ENCODE data around the gene DNAH3.
"Not testable (repeated sequence)": the region's sequence is repeated elsewhere in the genome, so short reads cannot be mapped to it uniquely, and the experiment has no call there.

The DNAH3 gene

DNA sequence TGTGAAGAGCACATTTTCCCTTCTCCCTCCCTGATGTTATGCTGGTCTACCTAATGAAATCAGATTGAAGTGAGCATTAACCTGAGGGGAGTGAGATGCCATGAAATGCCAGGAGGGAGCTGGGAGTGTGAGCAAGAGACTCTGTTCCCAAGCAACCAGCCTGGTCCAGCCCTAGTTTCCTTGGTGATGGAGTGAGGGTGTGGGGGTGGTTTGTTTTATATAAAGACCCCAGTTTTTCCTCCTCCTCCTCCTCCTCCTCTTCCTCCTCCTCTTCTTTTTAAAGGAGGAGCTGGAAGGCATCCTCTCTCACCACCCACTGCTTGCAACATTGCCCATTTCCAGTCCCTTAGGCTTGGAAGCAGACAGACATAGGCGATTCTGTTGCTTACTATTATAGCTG is 97.1 kb downstream of the DNAH3 start:
- peaks cover 0 to 12% of the 10 kb centered on the region in 2 donors for H3K27me3 ChIP-seq (ENCODE audit: control insufficient read depth in 1 of 2, insufficient read depth in 2 of 2, low read length in 2 of 2)
- no peak overlapping the region for H3K9ac ChIP-seq (ENCODE audit: low read depth in 1 of 2, low read length in 2 of 2)
- H3K9me3 ChIP-seq (ENCODE audit: control insufficient read depth in 1 of 2, low read length in 2 of 2) = no peaks in the 10 kb centered on the region
- H3K27ac ChIP-seq (ENCODE audit: low read depth, low read length) = no peak overlapping the region
- H3K36me3 ChIP-seq (ENCODE audit: control insufficient read depth in 1 of 2, insufficient read depth in 2 of 2, low read length in 2 of 2) = no peaks in the 10 kb centered on the region
- H3K4me1 ChIP-seq (ENCODE audit: control insufficient read depth in 1 of 2, insufficient read depth in 2 of 2, low read length in 2 of 2) = no peaks in the 10 kb centered on the region
- H3K4me3 ChIP-seq (ENCODE audit: low read depth in 1 of 2, low read length in 2 of 2) = no peak overlapping the region

DNA sequence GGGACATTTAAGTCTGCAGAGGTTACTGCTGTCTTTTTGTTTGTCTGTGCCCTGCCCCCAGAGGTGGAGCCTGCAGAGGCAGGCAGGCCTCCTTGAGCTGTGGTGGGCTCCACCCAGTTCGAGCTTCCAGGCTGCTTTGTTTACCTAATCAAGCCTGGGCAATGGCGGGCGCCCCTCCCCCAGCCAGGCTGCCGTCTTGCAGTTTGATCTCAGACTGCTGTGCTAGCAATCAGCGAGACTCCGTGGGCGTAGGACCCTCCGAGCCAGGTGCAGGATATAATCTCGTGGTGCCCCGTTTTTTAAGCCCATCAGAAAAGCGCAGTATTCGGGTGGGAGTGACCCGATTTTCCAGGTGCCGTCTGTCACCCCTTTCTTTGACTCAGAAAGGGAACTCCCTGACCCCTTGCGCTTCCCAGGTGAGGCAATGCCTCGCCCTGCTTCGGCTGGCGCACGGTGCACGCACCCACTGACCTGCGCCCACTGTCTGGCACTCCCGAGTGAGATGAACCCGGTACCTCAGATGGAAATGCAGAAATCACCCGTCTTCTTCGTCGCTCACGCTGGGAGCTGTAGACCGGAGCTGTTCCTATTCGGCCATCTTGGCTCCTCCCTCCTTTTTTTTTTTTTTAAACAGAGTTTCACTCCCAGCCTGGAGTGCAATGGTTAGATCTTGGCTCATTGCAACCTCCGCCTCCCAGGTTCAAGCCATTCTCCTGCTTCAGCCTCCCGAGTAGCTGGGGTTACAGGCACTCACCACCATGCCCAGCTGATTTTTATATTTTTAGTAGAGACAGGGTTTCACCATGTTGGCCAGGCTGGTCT is 102.3 kb downstream of the DNAH3 start:
- H3K9me3 ChIP-seq (ENCODE audit: control insufficient read depth in 1 of 2, low read length in 2 of 2); H3K27ac ChIP-seq (ENCODE audit: low read depth, low read length); H3K36me3 ChIP-seq (ENCODE audit: control insufficient read depth in 1 of 2, insufficient read depth in 2 of 2, low read length in 2 of 2); H3K4me3 ChIP-seq (ENCODE audit: low read depth in 1 of 2, low read length in 2 of 2); H3K27me3 ChIP-seq (ENCODE audit: control insufficient read depth in 1 of 2, insufficient read depth in 2 of 2, low read length in 2 of 2); H3K4me1 ChIP-seq (ENCODE audit: control insufficient read depth in 1 of 2, insufficient read depth in 2 of 2, low read length in 2 of 2); H3K9ac ChIP-seq (ENCODE audit: low read depth in 1 of 2, low read length in 2 of 2): not testable (repeated sequence)

GRCh38 chr16:21038197-21038596 is 112.4 kb downstream of the DNAH3 start:
- Histone ChIP-seq H3K36me3 (ENCODE audit: control insufficient read depth in 1 of 2, insufficient read depth in 2 of 2, low read length in 2 of 2) (peaks cover 0 to 4% of the 10 kb centered on the region in 2 donors), H3K27ac (ENCODE audit: low read depth, low read length) (no peak overlapping the region), H3K4me1 (ENCODE audit: control insufficient read depth in 1 of 2, insufficient read depth in 2 of 2, low read length in 2 of 2) (no peaks in the 10 kb centered on the region), H3K27me3 (ENCODE audit: control insufficient read depth in 1 of 2, insufficient read depth in 2 of 2, low read length in 2 of 2) (no peaks in the 10 kb centered on the region), H3K4me3 (ENCODE audit: low read depth in 1 of 2, low read length in 2 of 2) (no peak overlapping the region), H3K9me3 (ENCODE audit: control insufficient read depth in 1 of 2, low read length in 2 of 2) (peaks cover 0 to 3% of the 10 kb centered on the region in 2 donors), H3K9ac (ENCODE audit: low read depth in 1 of 2, low read length in 2 of 2) (no peak overlapping the region)

DNA sequence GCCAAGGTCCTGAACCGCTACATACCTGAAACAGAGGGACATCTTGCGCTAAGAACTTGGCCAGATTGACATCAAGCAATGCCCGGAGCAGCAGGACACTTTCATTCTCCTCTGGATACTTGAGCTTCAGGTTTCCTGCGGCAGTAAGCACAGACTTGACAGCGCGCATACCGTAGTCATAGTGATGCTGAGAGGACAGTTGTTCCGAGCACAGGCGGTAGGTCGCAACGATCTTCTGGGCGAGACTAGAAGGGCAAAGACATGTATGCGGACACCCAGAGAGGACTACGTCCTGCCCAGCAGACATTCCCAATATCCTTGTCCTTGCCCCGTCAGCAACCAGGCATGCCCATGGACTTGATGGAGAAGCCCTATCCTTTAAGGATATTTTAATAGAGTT is 112.9 kb downstream of the DNAH3 start:
- Histone ChIP-seq H3K4me1 (ENCODE audit: control insufficient read depth in 1 of 2, insufficient read depth in 2 of 2, low read length in 2 of 2) (no peaks in the 10 kb centered on the region), H3K9me3 (ENCODE audit: control insufficient read depth in 1 of 2, low read length in 2 of 2) (peaks cover 0 to 3% of the 10 kb centered on the region in 2 donors), H3K27me3 (ENCODE audit: control insufficient read depth in 1 of 2, insufficient read depth in 2 of 2, low read length in 2 of 2) (no peaks in the 10 kb centered on the region), H3K36me3 (ENCODE audit: control insufficient read depth in 1 of 2, insufficient read depth in 2 of 2, low read length in 2 of 2) (peaks cover 0 to 4% of the 10 kb centered on the region in 2 donors), H3K27ac (ENCODE audit: low read depth, low read length) (no peak overlapping the region), H3K9ac (ENCODE audit: low read depth in 1 of 2, low read length in 2 of 2) (no peak overlapping the region), H3K4me3 (ENCODE audit: low read depth in 1 of 2, low read length in 2 of 2) (no peak overlapping the region)

DNA sequence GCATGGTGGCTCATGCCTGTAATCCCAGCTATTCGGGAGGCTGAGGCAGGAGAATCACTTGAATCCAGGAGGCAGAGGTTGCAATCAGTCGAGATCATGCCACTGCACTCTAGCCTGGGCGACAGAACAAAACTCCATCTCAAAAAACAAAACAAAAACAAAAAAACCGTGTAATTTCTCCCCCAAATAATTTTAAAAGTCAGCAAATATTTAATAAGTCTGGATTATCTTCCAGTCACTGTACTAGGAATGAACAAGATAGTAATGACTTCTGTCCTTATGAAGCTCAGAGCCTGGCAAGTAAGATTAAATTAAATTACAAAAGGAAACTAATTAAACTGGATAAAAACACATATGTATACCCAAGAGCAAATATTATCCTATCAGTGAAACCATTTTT is 113.5 kb downstream of the DNAH3 start:
- Histone ChIP-seq H3K36me3 (ENCODE audit: control insufficient read depth in 1 of 2, insufficient read depth in 2 of 2, low read length in 2 of 2) (peaks cover 0 to 4% of the 10 kb centered on the region in 2 donors), H3K9ac (ENCODE audit: low read depth in 1 of 2, low read length in 2 of 2) (no peak overlapping the region), H3K27ac (ENCODE audit: low read depth, low read length) (no peak overlapping the region), H3K9me3 (ENCODE audit: control insufficient read depth in 1 of 2, low read length in 2 of 2) (peaks cover 0 to 3% of the 10 kb centered on the region in 2 donors), H3K27me3 (ENCODE audit: control insufficient read depth in 1 of 2, insufficient read depth in 2 of 2, low read length in 2 of 2) (no peaks in the 10 kb centered on the region), H3K4me3 (ENCODE audit: low read depth in 1 of 2, low read length in 2 of 2) (no peak overlapping the region), H3K4me1 (ENCODE audit: control insufficient read depth in 1 of 2, insufficient read depth in 2 of 2, low read length in 2 of 2) (no peaks in the 10 kb centered on the region)

DNA sequence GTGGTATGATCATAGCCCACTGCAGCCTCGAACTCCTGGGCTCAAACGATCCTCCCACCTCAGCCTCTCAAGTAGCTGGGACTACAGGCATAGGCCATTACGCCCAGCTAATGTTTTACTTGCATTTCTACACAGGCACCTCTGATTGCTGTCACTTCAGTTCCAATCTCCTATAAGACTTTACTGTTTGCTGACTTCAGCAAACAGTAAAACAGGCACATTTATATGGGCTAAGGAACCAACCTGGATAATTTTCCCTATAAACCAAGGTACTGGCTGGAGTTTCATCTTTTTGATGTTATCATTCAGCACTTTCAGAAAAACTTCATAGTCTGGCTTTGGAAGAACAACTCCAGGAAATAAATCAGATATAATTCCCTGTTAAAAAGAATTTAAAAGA is 114.2 kb downstream of the DNAH3 start:
- Histone ChIP-seq H3K4me1 (ENCODE audit: control insufficient read depth in 1 of 2, insufficient read depth in 2 of 2, low read length in 2 of 2) (no peaks in the 10 kb centered on the region), H3K27ac (ENCODE audit: low read depth, low read length) (no peak overlapping the region), H3K36me3 (ENCODE audit: control insufficient read depth in 1 of 2, insufficient read depth in 2 of 2, low read length in 2 of 2) (peaks cover 0 to 4% of the 10 kb centered on the region in 2 donors), H3K9ac (ENCODE audit: low read depth in 1 of 2, low read length in 2 of 2) (no peak overlapping the region), H3K9me3 (ENCODE audit: control insufficient read depth in 1 of 2, low read length in 2 of 2) (no peaks in the 10 kb centered on the region), H3K27me3 (ENCODE audit: control insufficient read depth in 1 of 2, insufficient read depth in 2 of 2, low read length in 2 of 2) (no peaks in the 10 kb centered on the region), H3K4me3 (ENCODE audit: low read depth in 1 of 2, low read length in 2 of 2) (no peak overlapping the region)

GRCh38 chr16:21033704-21034103 is 116.9 kb downstream of the DNAH3 start:
- no peak overlapping the region for H3K27ac ChIP-seq (ENCODE audit: low read depth, low read length)
- H3K36me3 ChIP-seq (ENCODE audit: control insufficient read depth in 1 of 2, insufficient read depth in 2 of 2, low read length in 2 of 2) = peaks cover 0 to 4% of the 10 kb centered on the region in 2 donors
- no peak overlapping the region for H3K9ac ChIP-seq (ENCODE audit: low read depth in 1 of 2, low read length in 2 of 2)

GRCh38 chr16:21033264-21033663 is 117.4 kb downstream of the DNAH3 start:
- Histone ChIP-seq H3K36me3 (ENCODE audit: control insufficient read depth in 1 of 2, insufficient read depth in 2 of 2, low read length in 2 of 2) (peaks cover 0 to 4% of the 10 kb centered on the region in 2 donors), H3K4me3 (ENCODE audit: low read depth in 1 of 2, low read length in 2 of 2) (no peak overlapping the region), H3K9me3 (ENCODE audit: control insufficient read depth in 1 of 2, low read length in 2 of 2) (no peaks in the 10 kb centered on the region), H3K27ac (ENCODE audit: low read depth, low read length) (no peak overlapping the region), H3K27me3 (ENCODE audit: control insufficient read depth in 1 of 2, insufficient read depth in 2 of 2, low read length in 2 of 2) (no peaks in the 10 kb centered on the region), H3K4me1 (ENCODE audit: control insufficient read depth in 1 of 2, insufficient read depth in 2 of 2, low read length in 2 of 2) (no peaks in the 10 kb centered on the region), H3K9ac (ENCODE audit: low read depth in 1 of 2, low read length in 2 of 2) (no peak overlapping the region)

More at GRCh38 chr16:21033704-21034103, 116.9 kb downstream of the DNAH3 start:
- Histone ChIP-seq H3K4me1 (ENCODE audit: control insufficient read depth in 1 of 2, insufficient read depth in 2 of 2, low read length in 2 of 2) (no peaks in the 10 kb centered on the region), H3K9me3 (ENCODE audit: control insufficient read depth in 1 of 2, low read length in 2 of 2) (no peaks in the 10 kb centered on the region), H3K27me3 (ENCODE audit: control insufficient read depth in 1 of 2, insufficient read depth in 2 of 2, low read length in 2 of 2) (no peaks in the 10 kb centered on the region), H3K4me3 (ENCODE audit: low read depth in 1 of 2, low read length in 2 of 2) (no peak overlapping the region)

DNA sequence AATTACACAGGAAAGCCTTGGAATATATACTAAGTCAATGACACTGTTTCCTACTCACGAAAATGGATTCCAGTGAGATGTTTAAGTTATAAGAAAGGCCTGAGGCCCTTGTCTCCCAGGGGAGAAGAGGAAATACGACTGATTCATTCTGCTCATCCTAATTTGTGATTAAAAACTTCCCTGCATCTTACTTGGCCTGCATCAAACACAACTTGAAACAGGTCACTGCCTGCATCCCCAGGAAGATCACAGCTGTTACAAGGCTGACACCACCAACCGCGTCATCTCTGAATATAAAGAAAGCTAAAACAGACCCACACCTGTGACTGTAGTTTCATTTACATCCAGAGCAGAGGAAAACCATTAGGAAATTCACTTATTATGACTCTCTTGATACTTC is 121.9 kb downstream of the DNAH3 start:
- H3K36me3 ChIP-seq (ENCODE audit: control insufficient read depth in 1 of 2, insufficient read depth in 2 of 2, low read length in 2 of 2) = no peaks in the 10 kb centered on the region
- H3K27me3 ChIP-seq (ENCODE audit: control insufficient read depth in 1 of 2, insufficient read depth in 2 of 2, low read length in 2 of 2) = no peaks in the 10 kb centered on the region
- H3K9ac ChIP-seq (ENCODE audit: low read depth in 1 of 2, low read length in 2 of 2) = no peak overlapping the region
- H3K27ac ChIP-seq (ENCODE audit: low read depth, low read length) = no peak overlapping the region
- H3K4me3 ChIP-seq (ENCODE audit: low read depth in 1 of 2, low read length in 2 of 2) = no peak overlapping the region
- peaks cover 5 to 6% of the 10 kb centered on the region in 2 donors for H3K4me1 ChIP-seq (ENCODE audit: control insufficient read depth in 1 of 2, insufficient read depth in 2 of 2, low read length in 2 of 2)
- H3K9me3 ChIP-seq (ENCODE audit: control insufficient read depth in 1 of 2, low read length in 2 of 2) = no peaks in the 10 kb centered on the region

- Histone ChIP-seq H3K4me3 (ENCODE audit: low read depth in 1 of 2, low read length in 2 of 2) (no peak overlapping the region), H3K27ac (ENCODE audit: low read depth, low read length) (no peak overlapping the region), H3K4me1 (ENCODE audit: control insufficient read depth in 1 of 2, insufficient read depth in 2 of 2, low read length in 2 of 2) (peaks cover 6 to 12% of the 10 kb centered on the region in 2 donors), H3K9me3 (ENCODE audit: control insufficient read depth in 1 of 2, low read length in 2 of 2) (no peaks in the 10 kb centered on the region), H3K9ac (ENCODE audit: low read depth in 1 of 2, low read length in 2 of 2) (no peak overlapping the region), H3K36me3 (ENCODE audit: control insufficient read depth in 1 of 2, insufficient read depth in 2 of 2, low read length in 2 of 2) (no peaks in the 10 kb centered on the region), H3K27me3 (ENCODE audit: control insufficient read depth in 1 of 2, insufficient read depth in 2 of 2, low read length in 2 of 2) (no peaks in the 10 kb centered on the region)
These were observed 123.8 kb downstream of the DNAH3 start for GRCh38 chr16:21026846-21027245.
